ENCODE data around the gene GYS2.

Gene GYS2

DNA sequence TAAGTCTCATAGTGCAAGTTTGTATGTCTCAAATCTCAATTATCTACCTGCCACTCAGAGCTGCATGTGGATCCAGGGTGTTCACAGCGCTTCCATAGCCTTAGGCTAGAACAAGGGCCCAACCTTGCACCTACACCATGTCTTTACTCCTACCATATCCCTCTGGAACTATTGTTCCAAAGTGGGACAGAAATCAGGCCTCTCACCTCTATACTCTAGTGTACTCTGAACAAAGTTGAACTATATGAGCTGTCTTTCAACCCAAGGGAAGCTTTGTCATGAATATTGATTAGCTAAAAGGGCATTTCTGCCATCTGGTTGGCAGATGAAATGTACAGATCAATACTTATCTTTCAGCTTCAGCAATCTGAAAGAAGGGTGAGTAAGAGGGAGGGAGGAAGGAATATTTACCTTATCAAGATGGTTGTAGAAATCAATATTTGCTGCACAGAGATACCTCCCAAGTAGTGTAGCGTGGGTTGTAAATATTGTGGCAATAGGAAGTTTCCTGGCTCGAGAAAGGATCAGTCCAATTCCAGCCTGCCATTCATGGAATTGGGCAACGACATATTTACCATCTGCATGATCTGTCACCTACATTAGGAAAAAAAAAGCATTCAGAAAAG lies 30.8 kb downstream of the GYS2 start:
- Histone ChIP-seq H3K9ac (ENCODE audit: low read length) (no peak overlapping the region), H3K36me3 (ENCODE audit: low read length) (no peaks in the 10 kb centered on the region), H3K9me2 (replicated peaks; ENCODE audit: insufficient read depth, low read length) (no peaks in the 10 kb centered on the region), H4K20me1 (ENCODE audit: low read depth, low read length) (no peaks in the 10 kb centered on the region), H3K9me3 (ENCODE audit: insufficient read depth, low read length) (no peaks in the 10 kb centered on the region), H3K79me2 (ENCODE audit: insufficient read depth, low read length) (no peaks in the 10 kb centered on the region), H3F3A (ENCODE audit: insufficient read depth) (no peaks in the 10 kb centered on the region; the same call in 1 of the 2 replicates), H3K27ac (ENCODE audit: low read depth, low read length) (no peak overlapping the region), H3K4me2 (ENCODE audit: low read depth, low read length, poor library complexity, severe bottlenecking) (no peak overlapping the region), H3K4me3 (ENCODE audit: insufficient read depth, low read length, poor library complexity, severe bottlenecking) (no peak overlapping the region), H2AFZ (ENCODE audit: low read depth, low read length, severe bottlenecking) (no peak overlapping the region), H3K27me3 (ENCODE audit: low read length) (0 out of 2 replicates have a peak, but pooled peaks cover 2% of the 10 kb centered on the region)
- TF ChIP-seq, protein P1, sequence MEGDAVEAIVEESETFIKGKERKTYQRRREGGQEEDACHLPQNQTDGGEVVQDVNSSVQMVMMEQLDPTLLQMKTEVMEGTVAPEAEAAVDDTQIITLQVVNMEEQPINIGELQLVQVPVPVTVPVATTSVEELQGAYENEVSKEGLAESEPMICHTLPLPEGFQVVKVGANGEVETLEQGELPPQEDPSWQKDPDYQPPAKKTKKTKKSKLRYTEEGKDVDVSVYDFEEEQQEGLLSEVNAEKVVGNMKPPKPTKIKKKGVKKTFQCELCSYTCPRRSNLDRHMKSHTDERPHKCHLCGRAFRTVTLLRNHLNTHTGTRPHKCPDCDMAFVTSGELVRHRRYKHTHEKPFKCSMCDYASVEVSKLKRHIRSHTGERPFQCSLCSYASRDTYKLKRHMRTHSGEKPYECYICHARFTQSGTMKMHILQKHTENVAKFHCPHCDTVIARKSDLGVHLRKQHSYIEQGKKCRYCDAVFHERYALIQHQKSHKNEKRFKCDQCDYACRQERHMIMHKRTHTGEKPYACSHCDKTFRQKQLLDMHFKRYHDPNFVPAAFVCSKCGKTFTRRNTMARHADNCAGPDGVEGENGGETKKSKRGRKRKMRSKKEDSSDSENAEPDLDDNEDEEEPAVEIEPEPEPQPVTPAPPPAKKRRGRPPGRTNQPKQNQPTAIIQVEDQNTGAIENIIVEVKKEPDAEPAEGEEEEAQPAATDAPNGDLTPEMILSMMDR (IDR thresholded peaks at IDR 0.05; ENCODE audit: insufficient read depth, low read length, poor library complexity, severe bottlenecking), result no peak
- no peak for TF ChIP-seq EZH2phosphoT487 (conservative IDR thresholded peaks at IDR 0.05; ENCODE audit: low read length)

DNA sequence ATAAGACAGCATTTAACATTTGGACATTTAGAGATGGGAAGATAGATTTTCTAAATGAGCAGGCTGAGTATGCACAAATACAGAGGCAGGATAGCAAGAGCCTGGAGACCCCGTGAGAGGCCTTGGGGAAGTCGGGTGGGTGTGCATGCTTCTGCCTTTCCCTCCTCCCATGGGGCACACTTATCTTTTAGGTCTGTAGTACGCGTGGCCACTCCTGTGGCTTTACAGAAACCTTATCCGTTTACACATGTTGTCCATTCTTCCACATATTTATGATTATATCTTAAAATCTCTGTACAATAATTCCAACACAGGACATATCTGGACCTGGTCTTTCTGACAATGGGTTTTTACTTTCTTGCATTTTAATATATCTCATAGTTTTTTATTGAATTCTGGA lies 33.6 kb downstream of the GYS2 start:
- no peaks in the 10 kb centered on the region for H3K9me3 ChIP-seq (ENCODE audit: insufficient read depth, low read length)
- TF ChIP-seq, protein P1 (IDR thresholded peaks at IDR 0.05; ENCODE audit: insufficient read depth, low read length, poor library complexity, severe bottlenecking), result no peak
- no peak for TF ChIP-seq EZH2phosphoT487 (conservative IDR thresholded peaks at IDR 0.05; ENCODE audit: low read length)
- no peaks in the 10 kb centered on the region for H3K27me3 ChIP-seq (ENCODE audit: low read length)
- H3F3A ChIP-seq (ENCODE audit: insufficient read depth), result no peaks in the 10 kb centered on the region; the same call in 1 of the 2 replicates
- no peak overlapping the region for H3K9ac ChIP-seq (ENCODE audit: low read length)
- no peaks in the 10 kb centered on the region for H3K9me2 ChIP-seq (replicated peaks; ENCODE audit: insufficient read depth, low read length)
- H4K20me1 ChIP-seq (ENCODE audit: low read depth, low read length), result no peaks in the 10 kb centered on the region
- no peak overlapping the region for H3K4me3 ChIP-seq (ENCODE audit: insufficient read depth, low read length, poor library complexity, severe bottlenecking)
- no peak overlapping the region for H3K4me2 ChIP-seq (ENCODE audit: low read depth, low read length, poor library complexity, severe bottlenecking)
- H3K27ac ChIP-seq (ENCODE audit: low read depth, low read length), result no peak overlapping the region
- H3K79me2 ChIP-seq (ENCODE audit: insufficient read depth, low read length), result no peaks in the 10 kb centered on the region
- no peaks in the 10 kb centered on the region for H3K36me3 ChIP-seq (ENCODE audit: low read length)
- H2AFZ ChIP-seq (ENCODE audit: low read depth, low read length, severe bottlenecking), result no peak overlapping the region

DNA sequence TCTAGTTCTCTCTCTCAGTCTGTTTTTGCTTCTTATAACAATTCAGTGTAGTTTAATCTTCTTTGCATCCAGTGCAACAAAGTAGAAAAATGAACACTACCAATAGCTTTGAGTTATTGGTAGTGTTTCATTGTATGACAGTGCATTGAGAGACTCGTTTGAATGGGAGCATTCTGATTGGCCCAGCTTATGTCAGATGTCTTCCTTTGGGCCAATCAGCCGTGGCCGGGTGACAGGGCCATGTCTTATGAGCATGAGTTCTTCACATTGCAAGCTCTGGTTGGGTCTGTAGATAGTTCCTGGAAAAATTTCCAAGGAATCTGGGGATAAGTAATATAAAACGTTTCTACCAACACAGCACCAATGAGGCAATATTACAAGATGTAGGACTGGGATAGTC lies 36.5 kb downstream of the GYS2 start:
- no peak for TF ChIP-seq EZH2phosphoT487 (conservative IDR thresholded peaks at IDR 0.05; ENCODE audit: low read length)
- TF ChIP-seq, protein P1 (IDR thresholded peaks at IDR 0.05; ENCODE audit: insufficient read depth, low read length, poor library complexity, severe bottlenecking), result no peak
- no peaks in the 10 kb centered on the region for H3K27me3 ChIP-seq (ENCODE audit: low read length)
- no peaks in the 10 kb centered on the region for H3K36me3 ChIP-seq (ENCODE audit: low read length)
- H3K27ac ChIP-seq (ENCODE audit: low read depth, low read length), result no peak overlapping the region
- no peaks in the 10 kb centered on the region for H4K20me1 ChIP-seq (ENCODE audit: low read depth, low read length)
- H3K4me2 ChIP-seq (ENCODE audit: low read depth, low read length, poor library complexity, severe bottlenecking), result no peak overlapping the region
- no peak overlapping the region for H2AFZ ChIP-seq (ENCODE audit: low read depth, low read length, severe bottlenecking)
- H3F3A ChIP-seq (ENCODE audit: insufficient read depth), result no peaks in the 10 kb centered on the region
- H3K79me2 ChIP-seq (ENCODE audit: insufficient read depth, low read length), result no peaks in the 10 kb centered on the region
- no peaks in the 10 kb centered on the region for H3K9me2 ChIP-seq (replicated peaks; ENCODE audit: insufficient read depth, low read length)
- no peak overlapping the region for H3K4me3 ChIP-seq (ENCODE audit: insufficient read depth, low read length, poor library complexity, severe bottlenecking)
- no peak overlapping the region for H3K9ac ChIP-seq (ENCODE audit: low read length)
- H3K9me3 ChIP-seq (ENCODE audit: insufficient read depth, low read length), result no peaks in the 10 kb centered on the region

All from SU-DHL-6 (cell line).